Measurements from ENCODE around the gene DUSP10. TPM values are rescaled to one million over a fixed set of nuclear protein-coding genes. Genes with fewer than 3 reads are reported as not detected.

Gene DUSP10
- total RNA-seq, 2 experiments from 2014 or later = 11.3 to 12.3 TPM

- Mint-ChIP-seq H3K4me1 (peaks cover 76% of the 10 kb centered on the region), H3K9me3 (no peaks in the 10 kb centered on the region), H3K36me3 (ENCODE audit: low read depth) (peaks cover 8% of the 10 kb centered on the region), H3K27me3 (no peaks in the 10 kb centered on the region), H3K27ac (peak overlapping the region; percentile 92), H3K4me3 (peak overlapping the region; percentile 48)
- POLR2A ChIA-PET = interaction anchor here (1.6 kb wide), 1 partner anchor 36 kb away, joined by 7 read pairs; the partner anchor contains the start of gene DUSP10
- CTCF ChIA-PET = interaction anchor here (1.1 to 1.9 kb wide), 5 partner anchors 13 to 66 kb away, joined by 3 to 4 read pairs (median 3); no protein-coding TSS in a partner anchor
- DNase-seq = peak; percentile 57
These were observed 35.7 kb upstream of the DUSP10 start for GRCh38 chr1:221777431-221778072.

GRCh38 chr1:221776495-221777301, 34.8 kb upstream of the DUSP10 start:
- Mint-ChIP-seq H3K4me1 (peaks cover 68% of the 10 kb centered on the region), H3K27ac (peak overlapping the region; percentile 92), H3K4me3 (peak overlapping the region; percentile 12), H3K27me3 (no peaks in the 10 kb centered on the region), H3K36me3 (ENCODE audit: low read depth) (peaks cover 8% of the 10 kb centered on the region), H3K9me3 (no peaks in the 10 kb centered on the region)
- ChIA-PET CTCF (interaction anchor here (1.1 to 1.5 kb wide), 3 partner anchors 14 to 66 kb away, joined by 3 read pairs; no protein-coding TSS in a partner anchor), POLR2A (no interaction called here)
- DNase-seq = peak; percentile 24

- CTCF ChIA-PET = interaction anchor here (1.2 to 1.4 kb wide), 3 partner anchors 10 to 25 kb away, joined by 3 to 6 read pairs (median 3); no protein-coding TSS in a partner anchor
- no peak overlapping the region for H3K27ac Mint-ChIP-seq
These were observed 33.3 kb upstream of the DUSP10 start for GRCh38 chr1:221775206-221775605.

GRCh38 chr1:221774054-221774842, 32.4 kb upstream of the DUSP10 start:
- Mint-ChIP-seq H3K9me3 (no peaks in the 10 kb centered on the region), H3K4me3 (no peak overlapping the region), H3K27ac (no peak overlapping the region), H3K27me3 (no peaks in the 10 kb centered on the region), H3K4me1 (peaks cover 49% of the 10 kb centered on the region), H3K36me3 (ENCODE audit: low read depth) (peaks cover 8% of the 10 kb centered on the region)
- DNase-seq = no peak
- CTCF ChIA-PET = interaction anchor here (0.7 to 1.9 kb wide), 6 partner anchors 10 to 674 kb away, joined by 3 to 7 read pairs (median 5); no protein-coding TSS in a partner anchor
- POLR2A ChIA-PET = no interaction called here

More at GRCh38 chr1:221775206-221775605, 33.3 kb upstream of the DUSP10 start:
- Mint-ChIP-seq H3K36me3 (ENCODE audit: low read depth) (peaks cover 8% of the 10 kb centered on the region), H3K4me1 (peaks cover 55% of the 10 kb centered on the region), H3K4me3 (no peak overlapping the region), H3K27me3 (no peaks in the 10 kb centered on the region), H3K9me3 (no peaks in the 10 kb centered on the region)
- DNase-seq = no peak
- POLR2A ChIA-PET = interaction anchor here (0.5 kb wide), 1 partner anchor 233 kb away, joined by 4 read pairs; no protein-coding TSS in a partner anchor

GRCh38 chr1:221773383-221773782, 31.5 kb upstream of the DUSP10 start:
- no peak for DNase-seq
- no peaks in the 10 kb centered on the region for H3K27me3 Mint-ChIP-seq
- H3K27ac Mint-ChIP-seq = no peak overlapping the region
- H3K9me3 Mint-ChIP-seq = peaks cover 2% of the 10 kb centered on the region
- POLR2A ChIA-PET = interaction anchor here (0.7 kb wide), 1 partner anchor 28 kb away, joined by 3 read pairs; no protein-coding TSS in a partner anchor
- peaks cover 47% of the 10 kb centered on the region for H3K4me1 Mint-ChIP-seq
- H3K4me3 Mint-ChIP-seq = no peak overlapping the region
- CTCF ChIA-PET = interaction anchor here (0.7 to 1.9 kb wide), 4 partner anchors 10 to 674 kb away, joined by 3 to 7 read pairs (median 5); no protein-coding TSS in a partner anchor
- H3K36me3 Mint-ChIP-seq (ENCODE audit: low read depth) = peaks cover 8% of the 10 kb centered on the region

GRCh38 chr1:221772117-221772516, 30.2 kb upstream of the DUSP10 start:
- no peak for DNase-seq
- CTCF ChIA-PET = interaction anchor here (0.6 to 1.9 kb wide), 2 partner anchors 12 to 30 kb away, joined by 3 to 7 read pairs; no protein-coding TSS in a partner anchor
- Mint-ChIP-seq H3K36me3 (ENCODE audit: low read depth) (peaks cover 8% of the 10 kb centered on the region), H3K4me1 (peaks cover 40% of the 10 kb centered on the region), H3K27me3 (no peaks in the 10 kb centered on the region), H3K9me3 (peaks cover 4% of the 10 kb centered on the region), H3K27ac (no peak overlapping the region), H3K4me3 (no peak overlapping the region)
- POLR2A ChIA-PET = no interaction called here

GRCh38 chr1:221768444-221769066, 26.7 kb upstream of the DUSP10 start:
- Mint-ChIP-seq H3K36me3 (ENCODE audit: low read depth) (peaks cover 3% of the 10 kb centered on the region), H3K27ac (no peak overlapping the region), H3K4me1 (peaks cover 26% of the 10 kb centered on the region), H3K27me3 (no peaks in the 10 kb centered on the region), H3K9me3 (peaks cover 6% of the 10 kb centered on the region), H3K4me3 (no peak overlapping the region)
- POLR2A ChIA-PET = no interaction called here
- CTCF ChIA-PET = interaction anchor here (1.4 kb wide), 1 partner anchor 11 kb away, joined by 4 read pairs; no protein-coding TSS in a partner anchor
- DNase-seq = no peak

- POLR2A ChIA-PET = no interaction called here
- CTCF ChIA-PET = no interaction called here
- no peak for DNase-seq
- H3K27me3 Mint-ChIP-seq = no peaks in the 10 kb centered on the region
- H3K4me3 Mint-ChIP-seq = no peak overlapping the region
- H3K36me3 Mint-ChIP-seq (ENCODE audit: low read depth) = peaks cover 3% of the 10 kb centered on the region
- peaks cover 26% of the 10 kb centered on the region for H3K4me1 Mint-ChIP-seq
- peaks cover 7% of the 10 kb centered on the region for H3K9me3 Mint-ChIP-seq
- H3K27ac Mint-ChIP-seq = no peak overlapping the region
These were observed 24.3 kb upstream of the DUSP10 start for GRCh38 chr1:221766210-221766609.

- Mint-ChIP-seq H3K4me3 (no peak overlapping the region), H3K36me3 (ENCODE audit: low read depth) (peaks cover 3% of the 10 kb centered on the region), H3K27me3 (no peaks in the 10 kb centered on the region), H3K27ac (no peak overlapping the region), H3K9me3 (peaks cover 7% of the 10 kb centered on the region), H3K4me1 (peaks cover 28% of the 10 kb centered on the region)
- CTCF ChIA-PET = no interaction called here
- POLR2A ChIA-PET = no interaction called here
- no peak for DNase-seq
These were observed 23.6 kb upstream of the DUSP10 start for GRCh38 chr1:221765527-221765926.

- CTCF ChIA-PET = interaction anchor here (1.1 to 1.3 kb wide), 3 partner anchors 14 to 19 kb away, joined by 3 to 4 read pairs (median 3); no protein-coding TSS in a partner anchor
- Mint-ChIP-seq H3K27me3 (no peaks in the 10 kb centered on the region), H3K36me3 (ENCODE audit: low read depth) (peaks cover 3% of the 10 kb centered on the region), H3K9me3 (peaks cover 5% of the 10 kb centered on the region), H3K4me1 (peaks cover 30% of the 10 kb centered on the region), H3K4me3 (no peak overlapping the region), H3K27ac (no peak overlapping the region)
- POLR2A ChIA-PET = no interaction called here
- no peak for DNase-seq
These were observed 20.2 kb upstream of the DUSP10 start for GRCh38 chr1:221762121-221762520.

GRCh38 chr1:221761354-221762002, 19.6 kb upstream of the DUSP10 start:
- H3K36me3 Mint-ChIP-seq (ENCODE audit: low read depth) = peaks cover 3% of the 10 kb centered on the region
- peaks cover 32% of the 10 kb centered on the region for H3K4me1 Mint-ChIP-seq
- DNase-seq = no peak
- no peak overlapping the region for H3K4me3 Mint-ChIP-seq
- no peak overlapping the region for H3K27ac Mint-ChIP-seq
- no peaks in the 10 kb centered on the region for H3K27me3 Mint-ChIP-seq
- ChIA-PET POLR2A (no interaction called here), CTCF (interaction anchor here (1.1 to 1.3 kb wide), 2 partner anchors 14 to 18 kb away, joined by 3 to 4 read pairs; no protein-coding TSS in a partner anchor)
- H3K9me3 Mint-ChIP-seq = peaks cover 8% of the 10 kb centered on the region
